Mesodermal cell (in vitro differentiated cells): ENCODE measurements around the gene FAM53B.

Source experiments
- H3K27ac ChIP-seq: 2 replicates; pipeline ENCODE4 v1.7.0; 2013; ENCODE audit warnings: mild to moderate bottlenecking, low read depth, low read length, moderate library complexity; ENCODE audit not compliant: severe bottlenecking
- H3K36me3 ChIP-seq: 2 replicates; pipeline ENCODE4 v1.7.1; 2013; ENCODE audit warnings: mild to moderate bottlenecking, low read length, moderate library complexity; ENCODE audit not compliant: control insufficient read depth, insufficient read depth
- H3K4me1 ChIP-seq: one replicate; pipeline ENCODE4 v1.7.1; 2013; ENCODE audit warnings: mild to moderate bottlenecking, low read length; ENCODE audit not compliant: insufficient read depth, control insufficient read depth, poor library complexity, severe bottlenecking
- H3K4me3 ChIP-seq: 2 replicates; pipeline ENCODE4 v1.7.0; 2013; ENCODE audit warnings: low read length, control low read depth, mild to moderate bottlenecking; ENCODE audit not compliant: insufficient read depth, poor library complexity, severe bottlenecking; ENCODE audit errors: extremely low read depth
- H3K9me3 ChIP-seq: 2 replicates; pipeline ENCODE4 v1.7.1; 2013; ENCODE audit warnings: mild to moderate bottlenecking, low read length, moderate library complexity; ENCODE audit not compliant: control insufficient read depth
- WGBS, 2 experiments: methylation state at CpG; one replicate each; pipeline ENCODE4 v1.1.5; 2013; ENCODE audit warnings: missing lambda C conversion rate in 2 of 2; ENCODE audit not compliant: insufficient coverage in 2 of 2; 5-methylcytosine and 5-hydroxymethylcytosine counted together

Gene FAM53B

GRCh38 chr10:124642088-124642710 lies 102.0 kb downstream of the FAM53B start:
- no peak overlapping the region for H3K27ac ChIP-seq
- H3K36me3 ChIP-seq, result no peaks in the 10 kb centered on the region
- WGBS, 2 experiments, result 92 to 94% methylated on average over 17 to 20 of the region's 20 CpGs
- peaks cover 6% of the 10 kb centered on the region for H3K4me1 ChIP-seq
- H3K4me3 ChIP-seq, result no peak overlapping the region
- no peaks in the 10 kb centered on the region for H3K9me3 ChIP-seq

DNA sequence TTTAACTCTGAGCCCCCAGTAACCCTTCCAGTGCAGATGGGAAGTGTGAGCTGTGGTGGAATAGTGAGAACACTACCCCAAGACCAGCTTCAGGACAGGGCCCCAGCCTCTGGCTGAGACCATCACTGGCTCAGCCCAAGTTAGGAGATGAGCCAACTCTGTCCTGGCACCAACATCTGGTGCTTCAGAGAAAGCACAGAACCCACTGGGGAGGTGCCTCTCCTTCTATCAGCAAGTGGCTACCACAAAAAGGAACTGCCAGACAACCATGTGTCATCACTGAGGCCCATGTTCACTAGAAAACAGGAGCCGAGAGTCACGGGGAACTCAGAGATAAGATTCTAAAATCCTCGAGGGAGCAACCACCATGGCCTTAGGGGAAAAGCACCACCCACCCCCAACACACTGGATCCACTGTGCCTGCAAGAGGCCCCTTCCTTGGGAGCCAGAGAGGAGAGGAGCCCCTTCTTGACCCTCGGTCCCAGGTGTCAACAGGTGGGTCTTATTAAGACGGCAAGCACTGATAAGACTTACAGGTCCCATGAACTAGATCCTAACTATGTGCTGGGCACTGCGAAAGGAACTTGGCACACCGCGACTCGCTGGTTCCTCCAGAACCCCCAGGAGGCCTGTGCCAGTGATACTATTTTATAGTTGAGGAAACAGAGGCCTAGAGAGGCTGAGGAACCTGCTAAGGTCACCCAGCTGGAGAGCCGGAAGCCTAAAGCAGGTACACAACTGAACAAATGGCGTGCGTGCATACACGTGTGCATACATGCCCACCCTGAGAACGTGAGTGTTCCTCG lies 102.7 kb downstream of the FAM53B start:
- Histone ChIP-seq H3K4me3 (no peak overlapping the region), H3K36me3 (no peaks in the 10 kb centered on the region), H3K27ac (no peak overlapping the region), H3K4me1 (peaks cover 6% of the 10 kb centered on the region), H3K9me3 (no peaks in the 10 kb centered on the region)
- 81% methylated on average over 14 to 15 of the region's 15 CpGs for WGBS, 2 experiments

- Histone ChIP-seq H3K4me1 (peaks cover 6% of the 10 kb centered on the region), H3K27ac (no peak overlapping the region), H3K9me3 (no peaks in the 10 kb centered on the region), H3K36me3 (peaks cover under 1% of the 10 kb centered on the region), H3K4me3 (no peak overlapping the region)
- 87 to 93% methylated on average over 14 to 18 of the region's 20 CpGs for WGBS, 2 experiments
Measured at GRCh38 chr10:124640538-124641231, 103.5 kb downstream of the FAM53B start.

GRCh38 chr10:124640056-124640455 lies 104.1 kb downstream of the FAM53B start:
- Histone ChIP-seq H3K9me3 (no peaks in the 10 kb centered on the region), H3K4me3 (no peak overlapping the region), H3K4me1 (peaks cover 6% of the 10 kb centered on the region), H3K27ac (no peak overlapping the region), H3K36me3 (peaks cover 3% of the 10 kb centered on the region)
- WGBS, 2 experiments, result 93% methylated on average over 3 to 7 of the region's 7 CpGs

DNA sequence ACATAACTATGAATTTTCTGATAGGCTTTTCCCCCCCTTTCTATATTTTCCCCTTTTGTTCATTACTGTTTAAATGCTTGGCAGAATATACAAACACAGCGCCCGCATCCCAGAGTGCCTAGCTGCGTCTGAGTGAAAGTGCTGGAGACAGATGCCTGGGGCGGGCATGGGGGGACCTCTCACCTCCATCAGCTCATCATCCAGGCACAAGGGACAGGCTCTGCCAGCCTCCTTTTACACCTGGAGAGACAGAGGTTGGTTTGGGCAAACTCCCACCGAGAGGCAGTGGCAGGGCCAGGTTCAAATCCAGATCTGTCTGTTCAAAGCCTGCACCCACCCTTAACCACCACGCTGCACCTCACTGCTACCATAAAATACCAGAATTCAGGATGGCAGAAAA lies 104.5 kb downstream of the FAM53B start:
- Histone ChIP-seq H3K9me3 (no peaks in the 10 kb centered on the region), H3K4me1 (peaks cover 6% of the 10 kb centered on the region), H3K36me3 (peaks cover 5% of the 10 kb centered on the region), H3K27ac (no peak overlapping the region), H3K4me3 (no peak overlapping the region)
- WGBS, 2 experiments, result 84 to 98% methylated on average over 3 to 5 of the region's 6 CpGs

GRCh38 chr10:124639206-124639605 lies 105.0 kb downstream of the FAM53B start:
- no peaks in the 10 kb centered on the region for H3K9me3 ChIP-seq
- H3K27ac ChIP-seq, result no peak overlapping the region
- no peak overlapping the region for H3K4me3 ChIP-seq
- peaks cover 6% of the 10 kb centered on the region for H3K4me1 ChIP-seq
- 90 to 98% methylated on average over 5 to 6 of the region's 6 CpGs for WGBS, 2 experiments
- H3K36me3 ChIP-seq, result peaks cover 6% of the 10 kb centered on the region

GRCh38 chr10:124637746-124638145 lies 106.4 kb downstream of the FAM53B start:
- no peak overlapping the region for H3K27ac ChIP-seq
- H3K36me3 ChIP-seq, result peaks cover 6% of the 10 kb centered on the region
- H3K4me1 ChIP-seq, result peaks cover 6% of the 10 kb centered on the region
- no peaks in the 10 kb centered on the region for H3K9me3 ChIP-seq
- WGBS, 2 experiments, result 100% methylated on average over 4 to 6 of the region's 8 CpGs
- no peak overlapping the region for H3K4me3 ChIP-seq

DNA sequence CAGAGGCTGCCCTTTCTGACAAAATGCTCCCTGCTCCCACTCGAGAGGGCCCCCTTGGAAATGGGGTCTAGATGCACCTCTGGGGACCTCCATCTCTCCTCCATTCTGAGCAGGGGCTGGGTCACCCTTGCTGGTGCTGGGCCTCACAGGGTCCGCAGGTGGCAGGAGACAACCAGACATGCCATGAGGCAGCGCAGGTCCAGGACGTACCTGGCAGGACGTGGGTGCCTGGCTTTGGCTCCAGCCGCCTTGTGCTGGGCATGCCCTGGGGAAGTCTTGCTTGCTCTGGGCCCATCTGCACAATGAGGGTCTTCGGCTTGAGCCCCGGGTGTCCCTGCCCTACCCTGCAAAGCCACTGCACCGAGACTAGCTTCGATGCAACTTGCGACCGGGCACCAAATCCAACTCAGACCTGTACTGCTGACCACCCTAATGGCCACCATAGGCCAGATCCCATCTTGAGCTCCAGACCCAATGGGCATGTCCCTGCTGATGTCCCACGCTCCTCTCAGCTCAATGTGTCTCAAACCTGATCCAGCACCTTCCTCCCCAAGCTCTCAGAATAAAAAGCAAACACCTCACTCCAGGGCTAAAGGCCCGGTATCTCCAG lies 107.0 kb downstream of the FAM53B start:
- no peak overlapping the region for H3K27ac ChIP-seq
- H3K9me3 ChIP-seq, result no peaks in the 10 kb centered on the region
- H3K36me3 ChIP-seq, result peaks cover 6% of the 10 kb centered on the region
- peaks cover 6% of the 10 kb centered on the region for H3K4me1 ChIP-seq
- H3K4me3 ChIP-seq, result no peak overlapping the region
- WGBS, 2 experiments, result 89 to 96% methylated on average over 13 to 14 of the region's 14 CpGs

- peaks cover 6% of the 10 kb centered on the region for H3K36me3 ChIP-seq
- peaks cover 4% of the 10 kb centered on the region for H3K4me1 ChIP-seq
- no peak overlapping the region for H3K27ac ChIP-seq
- H3K4me3 ChIP-seq, result no peak overlapping the region
- H3K9me3 ChIP-seq, result no peaks in the 10 kb centered on the region
- WGBS, 2 experiments, result 89 to 92% methylated on average over 13 to 16 of the region's 19 CpGs
Measured at GRCh38 chr10:124636271-124636995, 107.7 kb downstream of the FAM53B start.

DNA sequence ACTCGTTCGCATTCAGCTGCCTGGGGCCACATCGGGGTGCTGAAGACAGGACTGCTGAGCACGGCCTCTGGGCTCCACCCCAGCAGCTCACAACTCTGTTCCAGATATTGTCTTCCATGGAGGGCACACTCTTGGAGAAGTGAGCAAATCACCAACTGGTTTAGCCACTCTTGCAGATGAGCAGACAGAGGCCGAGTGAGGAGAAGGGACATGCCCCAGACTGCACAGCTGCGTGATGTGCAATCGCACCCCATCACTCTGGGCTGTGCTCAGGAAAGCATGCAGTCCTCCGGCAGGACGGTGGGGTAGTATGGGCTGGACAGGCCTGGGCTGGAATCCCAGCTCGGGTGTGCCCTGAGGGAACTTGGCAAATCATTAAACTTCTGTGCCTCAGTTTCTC lies 111.6 kb downstream of the FAM53B start:
- WGBS, 2 experiments, result 92 to 98% methylated on average over 10 of the region's 10 CpGs
- Histone ChIP-seq H3K4me3 (no peak overlapping the region), H3K9me3 (no peaks in the 10 kb centered on the region), H3K4me1 (no peaks in the 10 kb centered on the region), H3K27ac (no peak overlapping the region), H3K36me3 (peaks cover 6% of the 10 kb centered on the region)
